NCI-H146 (cell line): Measurements from ENCODE around the gene MRGPRD.

ENCODE experiments used
- DNase-seq: peaks from one replicate; lab custom pipeline; 2025; lab: John Stamatoyannopoulos, UW

The MRGPRD gene

GRCh38 chr11:68946416-68947090 is 34.2 kb downstream of the MRGPRD start:
- DNase-seq = no peak

- no peak for DNase-seq
These were observed 38.0 kb downstream of the MRGPRD start for GRCh38 chr11:68942751-68943271.

- DNase-seq = no peak
These were observed 38.6 kb downstream of the MRGPRD start for GRCh38 chr11:68942095-68942620.

- no peak for DNase-seq
These were observed 39.3 kb downstream of the MRGPRD start for GRCh38 chr11:68941324-68942094.

- no peak for DNase-seq
These were observed 40.0 kb downstream of the MRGPRD start for GRCh38 chr11:68940651-68941323.

- DNase-seq = no peak
These were observed 40.9 kb downstream of the MRGPRD start for GRCh38 chr11:68939583-68940555.

GRCh38 chr11:68938816-68939582 is 41.8 kb downstream of the MRGPRD start:
- no peak for DNase-seq

- DNase-seq = no peak
These were observed 42.7 kb downstream of the MRGPRD start for GRCh38 chr11:68938088-68938487.

GRCh38 chr11:68936676-68937620 is 43.8 kb downstream of the MRGPRD start:
- DNase-seq = no peak

- DNase-seq = no peak
These were observed 44.5 kb downstream of the MRGPRD start for GRCh38 chr11:68936358-68936636.

GRCh38 chr11:68935516-68936357 is 45.0 kb downstream of the MRGPRD start:
- no peak for DNase-seq

- DNase-seq = no peak
These were observed 45.7 kb downstream of the MRGPRD start for GRCh38 chr11:68935066-68935465.

GRCh38 chr11:68934666-68935065 is 46.1 kb downstream of the MRGPRD start:
- DNase-seq = no peak

- DNase-seq = peak; percentile 37
These were observed 46.5 kb downstream of the MRGPRD start for GRCh38 chr11:68934321-68934645.

GRCh38 chr11:68933605-68934320 is 47.0 kb downstream of the MRGPRD start:
- peak; percentile 94 for DNase-seq

- no peak for DNase-seq
These were observed 47.7 kb downstream of the MRGPRD start for GRCh38 chr11:68932933-68933577.

- no peak for DNase-seq
These were observed 48.4 kb downstream of the MRGPRD start for GRCh38 chr11:68932358-68932757.

GRCh38 chr11:68931911-68932310 is 48.9 kb downstream of the MRGPRD start:
- DNase-seq = no peak
